Mucosa of rectum (tissue), 2 donors: ENCODE data around the gene CAMK2D.

Source experiments
- H3K27ac ChIP-seq, 2 donors: one replicate each; pipeline ENCODE4 v1.7.0; 2013; ENCODE audit warnings: inconsistent platforms in 2 of 2, low read depth in 2 of 2, low read length in 2 of 2
- H3K27me3 ChIP-seq, 2 donors: one replicate each; pipeline ENCODE4 v1.7.0; 2013; ENCODE audit warnings: low read length in 2 of 2; ENCODE audit not compliant: control insufficient read depth in 2 of 2, insufficient read depth in 2 of 2
- H3K36me3 ChIP-seq, 2 donors: one replicate each; pipeline ENCODE4 v1.7.0; 2013; ENCODE audit warnings: low read length in 2 of 2; ENCODE audit not compliant: control insufficient read depth in 2 of 2, insufficient read depth in 2 of 2
- H3K4me1 ChIP-seq, 2 donors: one replicate each; pipeline ENCODE4 v1.7.0; 2013; ENCODE audit warnings: low read length in 2 of 2, mild to moderate bottlenecking in 1 of 2; ENCODE audit not compliant: control insufficient read depth in 2 of 2, insufficient read depth in 2 of 2
- H3K4me3 ChIP-seq, 2 donors: one replicate each; pipeline ENCODE4 v1.7.0; 2013; ENCODE audit warnings: low read length in 2 of 2
- H3K9ac ChIP-seq, 2 donors: one replicate each; pipeline ENCODE4 v1.7.0; 2013; ENCODE audit warnings: low read length in 2 of 2, low read depth in 1 of 2, mild to moderate bottlenecking in 1 of 2
- H3K9me3 ChIP-seq, 2 donors: one replicate each; pipeline ENCODE4 v1.7.0; 2013; ENCODE audit warnings: low read length in 2 of 2; ENCODE audit not compliant: control insufficient read depth in 2 of 2
- donor health status: healthy.
- donor health status: Normal muscosa, but diverticular disease.

The CAMK2D gene

DNA sequence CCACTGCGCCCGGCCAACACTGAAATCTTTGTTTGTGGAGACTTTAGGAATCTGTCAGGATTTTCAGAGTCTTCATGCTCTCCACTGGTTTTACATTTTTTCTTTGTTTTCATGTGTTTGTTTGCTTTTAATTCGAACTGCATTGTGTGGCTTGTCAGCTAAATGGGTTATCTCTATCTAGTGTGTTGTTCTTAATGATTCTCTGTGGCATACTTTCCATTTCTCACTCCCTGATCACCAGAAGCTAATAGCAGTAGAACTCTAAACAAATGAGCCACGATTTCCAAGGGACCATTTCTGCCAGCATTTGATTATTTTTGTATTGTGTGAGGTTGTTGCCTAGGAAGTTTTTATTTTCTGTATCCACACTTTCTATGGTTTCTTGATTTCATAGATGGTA, 352.4 kb downstream of the CAMK2D start:
- Histone ChIP-seq H3K27ac (no peak overlapping the region), H3K4me3 (no peak overlapping the region), H3K36me3 (no peaks in the 10 kb centered on the region), H3K9me3 (no peaks in the 10 kb centered on the region), H3K9ac (no peak overlapping the region), H3K27me3 (no peaks in the 10 kb centered on the region), H3K4me1 (no peaks in the 10 kb centered on the region)

DNA sequence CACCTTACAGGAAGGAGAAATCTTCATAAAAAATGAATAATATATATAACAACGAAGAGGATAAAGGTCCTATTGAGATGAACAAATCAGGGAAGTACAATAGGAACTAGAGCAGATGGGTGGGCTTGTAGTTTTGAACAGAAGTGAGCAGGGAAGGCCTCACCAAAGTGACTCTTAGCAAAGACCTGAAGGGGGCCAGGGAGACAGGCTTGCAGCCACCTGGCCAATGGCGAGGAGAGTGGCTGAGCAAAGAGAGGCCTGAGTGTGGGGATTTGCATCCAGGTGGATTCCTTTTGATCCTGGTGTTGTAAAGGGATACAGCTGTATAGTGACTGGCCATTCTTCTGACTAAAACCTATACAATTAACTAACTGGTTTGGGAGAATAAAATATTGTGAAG, 354.1 kb downstream of the CAMK2D start:
- Histone ChIP-seq H3K4me1 (no peaks in the 10 kb centered on the region), H3K9me3 (no peaks in the 10 kb centered on the region), H3K4me3 (no peak overlapping the region), H3K9ac (no peak overlapping the region), H3K27ac (no peak overlapping the region), H3K27me3 (no peaks in the 10 kb centered on the region), H3K36me3 (no peaks in the 10 kb centered on the region)

DNA sequence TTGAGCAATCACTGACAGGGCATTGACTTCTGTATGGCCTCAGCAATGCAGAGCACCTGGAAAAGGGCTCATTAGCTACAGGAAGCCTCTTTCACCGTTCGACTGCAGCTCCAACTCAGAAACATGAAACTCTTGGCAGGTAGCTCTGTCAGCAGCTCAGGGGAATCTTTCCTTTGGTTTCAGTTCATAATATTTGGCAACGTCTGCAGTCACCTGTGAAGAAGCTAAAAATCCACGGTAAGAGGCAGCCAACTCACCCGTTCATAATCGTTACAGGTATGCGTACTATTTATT, 354.9 kb downstream of the CAMK2D start:
- no peak overlapping the region for H3K4me3 ChIP-seq

DNA sequence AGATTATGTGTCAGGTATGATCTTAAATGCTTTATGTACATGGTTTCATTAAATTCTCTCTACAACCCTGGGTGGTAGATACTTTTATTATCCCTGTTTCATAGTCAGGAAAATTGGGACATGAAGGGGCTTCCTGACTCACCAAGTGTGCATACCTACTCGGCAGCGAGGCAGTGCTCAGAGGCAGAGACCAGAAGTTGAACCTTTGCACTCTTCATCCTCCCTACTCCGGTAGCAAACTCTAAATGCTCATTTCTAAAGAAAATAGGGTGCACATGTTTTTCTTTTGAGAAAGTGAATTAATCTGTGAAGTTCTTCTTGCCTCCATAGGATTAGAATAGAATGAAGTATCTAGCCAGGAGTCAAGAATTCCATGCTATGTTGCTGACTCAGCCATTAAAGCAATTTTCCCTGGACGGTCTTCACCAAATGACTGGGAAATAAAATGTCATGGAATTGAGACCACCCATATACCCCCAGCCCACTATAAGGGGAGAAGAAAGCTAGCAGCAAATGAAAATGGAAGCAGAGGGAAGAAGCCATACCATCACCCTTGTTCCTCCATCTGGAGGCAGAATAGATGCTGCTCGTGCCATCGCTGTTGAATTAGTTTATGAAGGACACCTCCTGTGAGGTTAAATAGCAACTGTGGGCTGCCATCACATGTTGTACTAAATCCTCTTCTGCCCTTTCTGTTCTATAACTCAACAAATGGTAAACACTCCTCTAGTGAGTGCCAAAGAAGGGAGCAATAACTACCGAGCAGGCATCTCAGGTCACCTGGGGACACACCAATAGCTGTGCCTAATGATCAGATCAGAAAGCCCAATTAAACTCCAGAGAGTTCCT, 355.4 kb downstream of the CAMK2D start:
- no peak overlapping the region for H3K9ac ChIP-seq
- no peaks in the 10 kb centered on the region for H3K4me1 ChIP-seq
- H3K4me3 ChIP-seq = no peak overlapping the region
- no peaks in the 10 kb centered on the region for H3K9me3 ChIP-seq
- no peaks in the 10 kb centered on the region for H3K36me3 ChIP-seq
- no peaks in the 10 kb centered on the region for H3K27me3 ChIP-seq
- no peak overlapping the region for H3K27ac ChIP-seq

More for the DNA sequence above, 354.9 kb downstream of the CAMK2D start:
- no peaks in the 10 kb centered on the region for H3K4me1 ChIP-seq
- no peak overlapping the region for H3K9ac ChIP-seq
- no peaks in the 10 kb centered on the region for H3K9me3 ChIP-seq
- no peak overlapping the region for H3K27ac ChIP-seq
- no peaks in the 10 kb centered on the region for H3K27me3 ChIP-seq
- H3K36me3 ChIP-seq = no peaks in the 10 kb centered on the region

DNA sequence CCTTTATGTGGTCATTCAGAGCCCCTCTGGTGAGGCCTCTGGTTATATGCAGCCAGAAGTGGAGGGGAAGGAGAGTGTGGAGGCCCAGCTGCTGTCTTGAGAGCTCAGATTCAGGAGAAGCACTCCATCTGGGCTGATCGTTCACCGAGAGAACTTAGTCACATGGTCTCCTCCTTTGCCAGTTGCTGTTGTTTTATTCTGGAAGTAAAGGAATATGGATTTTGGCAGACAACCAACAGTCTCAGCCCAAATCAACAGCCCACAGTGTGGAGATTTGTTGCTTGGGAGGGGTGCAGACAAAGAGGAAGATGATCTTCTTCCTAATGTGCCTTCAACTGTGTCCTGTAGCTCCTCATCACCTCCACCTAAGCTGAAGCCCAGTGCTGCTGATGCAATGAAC, 356.7 kb downstream of the CAMK2D start:
- H3K9ac ChIP-seq = no peak overlapping the region
- H3K9me3 ChIP-seq = no peaks in the 10 kb centered on the region
- H3K27me3 ChIP-seq = no peaks in the 10 kb centered on the region
- H3K4me3 ChIP-seq = no peak overlapping the region
- H3K36me3 ChIP-seq = no peaks in the 10 kb centered on the region
- no peak overlapping the region for H3K27ac ChIP-seq
- no peaks in the 10 kb centered on the region for H3K4me1 ChIP-seq

DNA sequence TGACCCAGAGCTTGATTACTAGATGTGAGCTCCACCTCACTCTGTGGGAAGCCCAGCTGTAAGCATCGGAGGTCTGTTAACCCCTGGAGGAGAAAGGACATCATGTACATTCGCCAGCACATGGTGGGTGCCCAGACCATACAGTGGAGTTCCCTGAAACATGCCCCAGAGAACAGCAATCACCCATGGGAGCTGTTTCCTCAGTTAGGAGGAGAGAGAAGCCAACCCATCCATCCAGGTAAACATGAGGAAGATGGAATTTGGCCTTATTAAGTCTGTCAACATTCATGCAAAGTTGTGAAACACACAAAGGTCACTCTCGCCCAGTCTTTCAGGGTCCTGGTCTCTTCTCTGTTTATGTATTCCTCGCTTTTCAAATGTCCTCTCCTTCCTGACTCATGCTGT, 357.4 kb downstream of the CAMK2D start:
- no peak overlapping the region for H3K27ac ChIP-seq
- no peak overlapping the region for H3K9ac ChIP-seq
- H3K4me3 ChIP-seq = no peak overlapping the region
- H3K27me3 ChIP-seq = no peaks in the 10 kb centered on the region
- no peaks in the 10 kb centered on the region for H3K4me1 ChIP-seq
- H3K36me3 ChIP-seq = no peaks in the 10 kb centered on the region
- no peaks in the 10 kb centered on the region for H3K9me3 ChIP-seq
